MM.1S (cell line): Measurements from ENCODE around the gene DHRS12.

ENCODE experiments used
- DNase-seq: peaks from one replicate; pipeline ENCODE4 v3.0.0-alpha.2; 2015
- H2AFZ ChIP-seq: fragments of 300-600 bp; sonication (generic); 2 replicates; pipeline ENCODE4 v1.6.0; 2016; ENCODE audit warnings: antibody characterized with exemption, low read length
- H3F3A ChIP-seq: fragments of 300-600 bp; sonication (generic); 2 replicates; pipeline ENCODE4 v1.6.1; 2016; ENCODE audit warnings: mild to moderate bottlenecking, antibody characterized with exemption, low read length, moderate library complexity, mixed read lengths; ENCODE audit not compliant: insufficient read depth
- H3K27ac ChIP-seq: fragments of 300-600 bp; sonication (generic); 2 replicates; pipeline ENCODE4 v1.5.1; 2016; ENCODE audit warnings: mild to moderate bottlenecking, low read length
- H3K27me3 ChIP-seq: fragments of 300-600 bp; sonication (generic); replicated peaks from 2 replicates; pipeline ENCODE4 v1.6.0; 2016; ENCODE audit warnings: low read length; ENCODE audit not compliant: insufficient read depth
- H3K36me3 ChIP-seq: fragments of 300-600 bp; sonication (generic); replicated peaks from 2 replicates; pipeline ENCODE4 v1.6.1; 2016; ENCODE audit warnings: mild to moderate bottlenecking, low read length, mixed read lengths; ENCODE audit not compliant: insufficient read depth
- H3K4me1 ChIP-seq: fragments of 300-600 bp; sonication (generic); 2 replicates; pipeline ENCODE4 v1.6.1; 2016; ENCODE audit warnings: low read length, mixed read lengths
- H3K4me2 ChIP-seq: fragments of 300-600 bp; sonication (generic); 2 replicates; pipeline ENCODE4 v1.6.0; 2016; ENCODE audit warnings: low read depth, low read length
- H3K4me3 ChIP-seq: fragments of 300-600 bp; sonication (generic); 2 replicates; pipeline ENCODE4 v1.5.1; 2016; ENCODE audit warnings: low read length, mixed read lengths
- H3K79me2 ChIP-seq: fragments of 300-600 bp; sonication (generic); 2 replicates; pipeline ENCODE4 v1.6.1; 2016; ENCODE audit warnings: mixed run types, low read length, mixed read lengths
- H3K9ac ChIP-seq: fragments of 300-600 bp; sonication (generic); 2 replicates; pipeline ENCODE4 v1.6.1; 2016; ENCODE audit warnings: low read length, mixed read lengths
- H3K9me2 ChIP-seq: fragments of 300-600 bp; sonication (generic); replicated peaks from 2 replicates; pipeline ENCODE4 v1.6.1; 2016; ENCODE audit warnings: mild to moderate bottlenecking, low read length, mixed read lengths; ENCODE audit not compliant: insufficient read depth
- H3K9me3 ChIP-seq: fragments of 300-600 bp; sonication (generic); replicated peaks from 2 replicates; pipeline ENCODE4 v1.6.1; 2016; ENCODE audit warnings: mild to moderate bottlenecking, low read length, mixed read lengths; ENCODE audit not compliant: insufficient read depth
- H4K20me1 ChIP-seq: fragments of 300-600 bp; sonication (generic); 2 replicates; pipeline ENCODE4 v1.6.1; 2016; ENCODE audit warnings: mild to moderate bottlenecking, low read length, moderate library complexity, mixed read lengths; ENCODE audit not compliant: insufficient read depth
- CTCF ChIP-seq: fragments of 300-600 bp; sonication (generic); IDR thresholded peaks from 2 replicates; pipeline ENCODE4 v1.5.1; 2016; ENCODE audit warnings: antibody characterized with exemption, low read length, mixed read lengths
- EZH2 ChIP-seq: fragments of 300-600 bp; sonication (generic); optimal IDR thresholded peaks from 2 replicates; pipeline ENCODE3; 2017; ENCODE audit warnings: low read depth, mild to moderate bottlenecking, antibody characterized with exemption, low read length, mixed read lengths
- EZH2phosphoT487 ChIP-seq: fragments of 300-600 bp; sonication (generic); IDR thresholded peaks from 2 replicates; pipeline ENCODE4 v1.6.1; 2018; ENCODE audit warnings: antibody characterized with exemption, low read length

The DHRS12 gene

GRCh38 chr13:51811046-51811445 lies 7.1 kb upstream of the DHRS12 start:
- H3K4me2 ChIP-seq: no peak overlapping the region
- H3K27me3 ChIP-seq: no peaks in the 10 kb centered on the region
- H3K36me3 ChIP-seq: no peaks in the 10 kb centered on the region
- H2AFZ ChIP-seq: no peak overlapping the region
- no peaks in the 10 kb centered on the region for H3K79me2 ChIP-seq
- H3K4me3 ChIP-seq: no peak overlapping the region
- TF ChIP-seq CTCF: no peak
- no peak for TF ChIP-seq EZH2
- no peak for TF ChIP-seq EZH2phosphoT487
- H3K4me1 ChIP-seq: 0 out of 2 replicates have a peak, but pooled peaks cover 6% of the 10 kb centered on the region
- H3K9me2 ChIP-seq: no peaks in the 10 kb centered on the region
- no peaks in the 10 kb centered on the region for H3F3A ChIP-seq
- no peak overlapping the region for H3K9ac ChIP-seq
- H3K27ac ChIP-seq: no peak overlapping the region
- H3K9me3 ChIP-seq: no peaks in the 10 kb centered on the region
- H4K20me1 ChIP-seq: no peaks in the 10 kb centered on the region
- no peak for DNase-seq

GRCh38 chr13:51808811-51809210 lies 4.8 kb upstream of the DHRS12 start:
- TF ChIP-seq EZH2 (no peak), EZH2phosphoT487 (no peak), CTCF (no peak)
- H3K4me1 ChIP-seq: no peaks in the 10 kb centered on the region
- no peak for DNase-seq
- no peak overlapping the region for H3K4me2 ChIP-seq
- H3K9me3 ChIP-seq: no peaks in the 10 kb centered on the region
- H3K4me3 ChIP-seq: no peak overlapping the region
- H4K20me1 ChIP-seq: no peaks in the 10 kb centered on the region
- no peaks in the 10 kb centered on the region for H3K27me3 ChIP-seq
- H3K36me3 ChIP-seq: no peaks in the 10 kb centered on the region
- no peaks in the 10 kb centered on the region for H3K79me2 ChIP-seq
- H3K9ac ChIP-seq: no peak overlapping the region
- no peaks in the 10 kb centered on the region for H3K9me2 ChIP-seq
- no peak overlapping the region for H3K27ac ChIP-seq
- no peak overlapping the region for H2AFZ ChIP-seq
- no peaks in the 10 kb centered on the region for H3F3A ChIP-seq

- Histone ChIP-seq H4K20me1 (no peaks in the 10 kb centered on the region), H3K79me2 (no peaks in the 10 kb centered on the region), H3K9ac (no peak overlapping the region), H3K27ac (no peak overlapping the region), H3K4me1 (peaks cover 12% of the 10 kb centered on the region), H3K27me3 (no peaks in the 10 kb centered on the region), H3K4me3 (no peak overlapping the region), H2AFZ (no peak overlapping the region), H3K4me2 (no peak overlapping the region), H3F3A (no peaks in the 10 kb centered on the region), H3K36me3 (no peaks in the 10 kb centered on the region), H3K9me2 (no peaks in the 10 kb centered on the region), H3K9me3 (no peaks in the 10 kb centered on the region)
- DNase-seq: no peak
- TF ChIP-seq CTCF (no peak), EZH2 (no peak), EZH2phosphoT487 (no peak)
Measured at GRCh38 chr13:51807041-51807440, 3.1 kb upstream of the DHRS12 start.

GRCh38 chr13:51806566-51806965 lies 2.6 kb upstream of the DHRS12 start:
- no peaks in the 10 kb centered on the region for H3K79me2 ChIP-seq
- no peak overlapping the region for H3K27ac ChIP-seq
- no peaks in the 10 kb centered on the region for H4K20me1 ChIP-seq
- no peaks in the 10 kb centered on the region for H3F3A ChIP-seq
- H3K9ac ChIP-seq: no peak overlapping the region
- H3K4me2 ChIP-seq: no peak overlapping the region
- no peak overlapping the region for H3K4me3 ChIP-seq
- peaks cover 16% of the 10 kb centered on the region for H3K4me1 ChIP-seq
- no peaks in the 10 kb centered on the region for H3K9me2 ChIP-seq
- TF ChIP-seq EZH2 (no peak), CTCF (no peak), EZH2phosphoT487 (no peak)
- no peaks in the 10 kb centered on the region for H3K27me3 ChIP-seq
- H3K9me3 ChIP-seq: no peaks in the 10 kb centered on the region
- no peaks in the 10 kb centered on the region for H3K36me3 ChIP-seq
- no peak for DNase-seq
- no peak overlapping the region for H2AFZ ChIP-seq
